Hippocampal formation (tissue), 2 donors: ENCODE measurements around the gene SPTBN5.

Source experiments
- DNase-seq, 2 donors: peaks; one replicate each; lab custom pipeline; 2025; lab: John Stamatoyannopoulos, UW

The SPTBN5 gene

GRCh38 chr15:41883484-41883825 lies 10.4 kb downstream of the SPTBN5 start:
- no peak for DNase-seq

DNA sequence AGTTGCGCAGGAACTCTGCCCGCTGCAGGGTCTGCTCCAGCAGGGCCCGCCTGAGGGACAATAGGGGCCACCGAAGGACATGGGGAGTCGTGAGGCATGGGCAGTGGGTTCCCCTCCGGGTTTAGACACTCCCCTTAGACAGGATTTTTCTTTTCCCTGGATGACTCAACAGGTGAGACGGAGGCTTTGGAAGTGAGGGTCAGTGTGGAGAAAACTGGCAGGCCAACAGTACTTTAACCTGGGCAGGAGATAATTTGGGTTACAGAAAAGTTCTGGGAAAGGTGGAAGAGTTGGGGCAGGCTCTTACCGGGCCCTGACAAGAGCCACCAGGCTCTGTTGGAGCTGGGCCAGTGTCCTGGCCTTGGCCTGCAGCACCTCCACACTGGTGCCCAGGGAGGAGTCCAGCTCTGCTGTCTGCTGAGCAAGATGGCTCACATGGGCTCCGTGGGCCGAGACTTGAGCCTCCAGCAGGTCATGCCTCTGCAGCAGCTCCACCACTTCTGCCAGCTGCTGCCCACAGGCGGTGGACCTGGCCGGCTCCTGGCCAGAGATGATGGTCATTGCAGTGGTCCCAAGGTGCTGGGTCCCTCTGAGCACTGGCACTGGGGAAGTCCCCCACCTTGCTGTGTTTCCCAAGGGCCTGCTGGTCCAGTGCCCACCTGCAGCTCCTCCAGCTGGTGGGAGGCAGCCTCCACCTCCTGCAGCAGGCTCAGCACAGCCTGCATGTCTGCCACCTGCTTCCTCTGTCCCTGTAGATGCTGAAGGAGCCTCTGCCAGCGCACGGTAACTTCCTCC lies 11.0 kb downstream of the SPTBN5 start:
- no peak for DNase-seq

DNA sequence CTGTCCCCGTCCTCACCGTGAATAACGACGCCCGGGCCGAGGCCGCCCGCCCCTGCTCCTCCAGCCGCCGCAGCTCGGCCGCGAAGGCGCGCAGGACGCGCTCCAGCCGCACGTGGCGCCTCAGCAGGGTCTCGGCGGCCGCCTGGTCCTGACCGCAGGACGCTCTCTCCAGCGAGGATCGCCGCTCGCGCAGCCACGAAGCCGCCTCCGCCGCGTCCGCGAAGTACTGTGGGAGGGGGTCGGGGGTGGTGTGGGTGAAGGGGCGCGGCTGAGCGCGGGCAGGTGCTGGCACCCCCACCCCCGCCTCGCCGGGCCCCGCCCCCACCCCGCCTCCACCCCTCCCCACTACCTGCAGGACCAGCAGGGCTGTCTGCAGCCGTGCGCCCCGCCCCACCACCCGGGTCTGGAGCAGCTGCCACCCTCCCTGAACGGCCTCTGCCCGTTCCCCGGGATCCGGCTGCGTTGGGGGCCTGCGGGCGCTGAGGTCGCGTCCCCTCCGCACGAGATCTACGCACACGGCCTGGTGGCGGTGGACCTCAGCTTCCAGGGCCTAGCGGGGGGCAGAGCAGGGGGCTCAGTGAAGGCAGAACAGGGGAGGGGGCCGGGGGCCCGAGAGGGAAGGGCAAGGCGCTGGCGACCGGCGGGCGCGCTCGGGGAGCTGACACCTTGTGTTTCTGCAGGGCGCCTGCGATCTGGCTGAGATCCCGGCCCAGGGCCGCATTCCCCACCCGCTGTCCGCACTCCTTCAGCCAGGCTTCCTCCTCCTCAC lies 11.7 kb downstream of the SPTBN5 start:
- DNase-seq, result no peak

DNA sequence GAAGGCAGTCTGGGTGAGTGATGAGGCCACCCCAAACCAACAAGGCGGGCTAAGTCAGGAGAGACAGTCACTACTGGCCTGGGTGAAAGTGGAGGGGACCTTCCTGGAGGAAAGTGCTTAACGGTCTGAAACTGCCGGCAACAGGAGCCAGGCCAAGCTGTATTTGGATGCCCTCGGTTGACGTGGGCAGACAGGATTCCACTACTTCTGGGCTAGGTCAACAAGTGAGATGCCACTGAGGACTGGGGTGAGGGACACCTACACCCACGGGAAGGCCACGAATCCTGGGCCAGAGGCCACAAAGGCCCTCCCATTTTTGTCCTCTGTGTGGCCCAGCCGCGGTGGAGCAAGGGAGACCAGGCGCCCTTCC lies 12.3 kb downstream of the SPTBN5 start:
- DNase-seq, result no peak

- DNase-seq, result no peak
Observed at GRCh38 chr15:41881086-41881485, 12.8 kb downstream of the SPTBN5 start.

DNA sequence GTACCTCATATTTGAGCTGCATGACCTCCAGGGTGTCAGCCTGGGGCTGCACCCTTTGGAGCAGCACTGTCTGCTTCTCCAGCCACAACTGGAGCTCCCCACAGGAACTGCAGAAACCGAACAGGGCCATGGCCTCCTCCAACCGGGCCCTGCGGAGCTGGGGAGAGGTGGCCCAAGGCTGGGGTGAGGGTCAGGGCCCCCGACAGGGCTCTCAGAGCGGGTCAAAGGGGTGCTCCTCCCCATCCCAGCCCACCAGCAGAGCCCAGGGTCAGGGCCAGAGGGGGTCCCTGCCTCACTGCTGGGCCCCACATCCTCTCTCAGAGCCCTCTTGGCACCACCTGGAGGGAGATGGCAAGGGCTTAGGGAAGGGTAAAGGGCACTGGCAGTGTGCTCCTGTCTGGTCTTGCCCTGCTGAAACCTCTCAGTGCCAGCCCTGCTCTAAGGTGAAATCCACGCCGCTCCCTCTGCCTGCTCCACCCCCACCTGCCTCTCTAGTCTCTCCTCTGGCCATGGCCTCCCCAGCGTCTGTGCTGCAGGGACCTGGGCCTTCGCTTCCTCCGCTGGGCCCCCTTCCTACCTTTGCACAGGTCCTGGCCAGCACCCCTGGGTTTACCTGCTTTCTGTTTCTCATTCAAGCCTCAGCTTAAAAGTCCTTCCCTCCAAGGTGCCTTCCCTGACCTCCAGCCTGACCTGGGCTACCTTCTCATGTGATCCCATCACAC lies 13.5 kb downstream of the SPTBN5 start:
- DNase-seq, result no peak

DNA sequence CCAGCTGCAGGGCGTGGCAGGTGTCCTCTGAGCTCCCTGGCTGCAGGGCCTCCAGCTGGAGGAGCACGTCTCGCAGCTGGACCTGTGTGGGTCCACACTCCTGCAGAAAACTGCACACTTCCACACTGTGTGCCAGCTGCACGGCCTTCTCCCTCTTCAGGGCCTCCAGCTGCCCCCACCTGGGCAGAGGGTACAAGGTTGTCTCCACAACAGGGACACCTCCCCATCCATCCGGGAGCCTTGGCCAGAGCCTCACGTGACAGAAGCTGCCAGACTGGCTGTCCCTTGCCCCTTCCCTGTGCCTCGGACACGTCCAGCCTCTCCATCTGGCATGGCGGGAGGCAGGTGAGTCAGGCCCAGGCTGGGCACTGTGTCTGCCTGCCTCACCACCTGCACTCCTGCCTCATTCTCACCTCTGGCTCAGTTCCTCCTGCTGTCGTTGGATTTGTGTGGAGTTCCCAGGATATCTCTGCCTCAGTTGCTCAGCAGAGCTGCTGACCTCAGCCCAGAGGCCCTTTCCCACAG lies 14.5 kb downstream of the SPTBN5 start:
- DNase-seq, result no peak

DNA sequence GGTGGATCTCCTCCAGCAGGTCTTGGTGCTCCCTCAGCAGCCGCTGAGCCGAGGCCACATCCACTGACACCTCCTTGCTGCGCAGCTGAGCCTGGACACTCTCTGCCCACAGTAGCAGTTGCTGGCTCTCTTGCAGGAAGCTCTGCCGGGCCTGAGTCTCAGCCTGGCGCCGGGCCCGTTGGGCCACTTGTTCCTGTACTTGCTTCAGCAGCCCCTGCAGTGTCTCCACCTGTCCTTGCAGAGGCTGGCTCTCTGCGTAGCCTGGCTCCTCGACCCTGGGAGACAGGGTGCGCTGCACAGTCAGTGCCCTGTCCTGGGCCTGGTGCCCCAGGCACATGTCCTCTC lies 15.5 kb downstream of the SPTBN5 start:
- no peak for DNase-seq

GRCh38 chr15:41877631-41878354 lies 16.1 kb downstream of the SPTBN5 start:
- no peak for DNase-seq

GRCh38 chr15:41876689-41877088 lies 17.2 kb downstream of the SPTBN5 start:
- DNase-seq, result no peak

DNA sequence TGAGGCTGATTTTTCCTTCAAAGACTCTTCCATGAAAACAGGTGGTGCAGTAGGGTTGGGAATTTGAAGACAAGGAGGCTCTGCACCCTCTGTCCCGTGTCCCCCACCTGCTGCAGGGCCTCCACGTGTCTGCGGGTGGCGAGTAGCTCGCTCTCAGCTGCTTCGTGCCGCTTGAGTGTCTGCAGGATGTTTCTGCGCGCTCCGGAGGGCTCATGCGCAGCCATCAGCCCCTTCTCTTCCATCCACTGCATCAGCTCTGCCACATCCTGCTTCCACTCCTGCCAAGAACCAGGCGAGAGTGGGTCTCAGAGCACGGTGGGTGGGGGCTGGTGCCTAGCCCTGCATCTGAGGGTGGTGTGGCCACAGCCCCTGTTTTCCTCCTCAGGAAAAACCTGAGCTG lies 17.8 kb downstream of the SPTBN5 start:
- no peak for DNase-seq

- DNase-seq, result no peak
Observed at GRCh38 chr15:41874736-41875135, 19.1 kb downstream of the SPTBN5 start.

DNA sequence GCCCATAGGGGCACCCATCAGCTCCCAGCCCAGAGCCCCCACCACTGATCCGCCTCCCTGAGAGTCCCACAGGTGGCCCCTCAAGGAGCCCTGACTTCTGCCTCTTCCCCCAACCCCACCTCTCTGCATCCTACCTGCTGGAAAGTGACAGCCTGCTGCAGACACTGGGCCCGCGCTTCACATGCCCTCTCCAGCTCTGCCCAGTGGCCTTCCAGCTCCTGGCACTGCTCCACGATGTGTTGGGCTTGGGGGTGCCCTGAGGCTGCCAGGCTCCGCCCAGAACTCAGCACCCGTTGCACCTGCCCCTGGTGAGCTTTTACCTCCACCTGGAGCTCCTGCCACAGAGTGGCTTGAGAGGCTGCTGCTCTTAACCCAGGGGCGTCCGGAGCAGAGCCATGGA lies 20.1 kb downstream of the SPTBN5 start:
- no peak for DNase-seq

GRCh38 chr15:41872166-41872747 lies 21.6 kb downstream of the SPTBN5 start:
- no peak for DNase-seq

GRCh38 chr15:41871175-41871905 lies 22.5 kb downstream of the SPTBN5 start:
- no peak for DNase-seq

DNA sequence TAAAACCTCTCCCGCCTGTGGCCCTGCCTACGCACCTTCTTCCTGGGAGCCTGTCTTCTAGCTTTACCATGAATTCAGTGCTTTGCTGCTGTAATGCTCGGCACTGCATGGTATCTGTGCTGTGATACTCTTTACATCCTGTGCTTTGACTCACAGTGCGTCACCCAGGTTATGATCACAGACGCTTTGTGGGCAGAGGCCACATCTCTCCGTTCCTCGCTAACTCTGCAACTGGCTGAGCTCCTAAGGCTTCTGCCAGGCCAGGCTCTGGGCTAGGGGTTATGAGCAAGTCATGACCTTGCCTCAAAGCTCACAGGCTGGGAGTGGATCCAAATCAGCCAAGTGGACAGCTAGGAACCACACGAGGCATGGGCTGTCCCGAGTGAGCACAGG lies 23.2 kb downstream of the SPTBN5 start:
- DNase-seq, result no peak

GRCh38 chr15:41869770-41870688 lies 23.8 kb downstream of the SPTBN5 start:
- no peak for DNase-seq

GRCh38 chr15:41868321-41868720 lies 25.5 kb downstream of the SPTBN5 start:
- DNase-seq, result no peak

DNA sequence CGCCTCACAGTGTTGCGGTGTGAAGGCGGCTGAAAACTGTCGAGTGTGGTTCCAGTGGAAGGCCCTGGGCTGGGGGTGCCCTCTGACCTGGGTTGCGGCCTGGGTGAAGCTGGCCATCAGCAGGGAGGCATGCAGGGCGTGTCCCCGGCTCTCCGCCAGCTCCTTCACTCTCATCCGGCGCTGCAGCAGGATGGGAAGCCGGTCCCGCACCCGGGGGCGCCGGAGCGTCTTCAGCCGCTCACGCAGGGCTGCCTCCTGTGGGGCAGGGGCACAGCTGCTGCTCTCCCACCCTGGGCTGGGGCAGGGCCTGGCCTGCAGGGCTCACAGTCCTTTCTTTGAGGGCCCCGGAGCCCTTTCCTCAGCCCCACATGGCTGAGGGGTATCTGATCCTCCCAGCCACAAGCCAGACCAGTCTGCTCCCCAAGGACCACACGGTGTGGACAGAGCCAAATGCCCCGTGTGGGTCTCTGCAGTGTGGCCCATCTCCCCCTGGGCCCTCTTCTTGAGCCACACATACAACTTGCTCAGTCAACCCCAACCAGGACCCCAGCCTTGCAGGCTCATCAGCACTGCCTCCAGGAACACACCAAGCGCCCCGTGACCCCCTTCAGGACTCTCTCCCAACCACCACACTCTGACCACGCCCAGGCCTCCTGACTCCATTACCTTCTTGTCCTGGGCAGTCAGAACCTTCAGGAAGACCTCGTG lies 26.8 kb downstream of the SPTBN5 start:
- no peak for DNase-seq
